ENCODE results near the gene ACADS.

Gene ACADS

GRCh38 chr12:120710031-120710804, 15.4 kb upstream of the ACADS start, which contains the start of gene UNC119B:
Gene UNC119B, plus strand, starts transcription at chr12:120710458. Its CDS starts 17 bp downstream, at chr12:120710475.
- peak; percentile 85 for ATAC-seq

GRCh38 chr12:120710805-120711296, 14.8 kb upstream of the ACADS start:
- ATAC-seq: peak; percentile 27
- TF ChIP-seq GLIS3 (CRISPR knock-in tag; IDR thresholded peaks at IDR 0.05) (no peak), ZC3H10 (CRISPR knock-in tag; IDR thresholded peaks at IDR 0.05) (no peak), TSHZ2 (CRISPR knock-in tag; IDR thresholded peaks at IDR 0.05) (no peak), ZNF70 (CRISPR knock-in tag; IDR thresholded peaks at IDR 0.05) (no peak), ZNF8 (CRISPR knock-in tag; IDR thresholded peaks at IDR 0.05) (no peak), PPARA (CRISPR knock-in tag; IDR thresholded peaks at IDR 0.05; ENCODE audit: borderline replicate concordance) (no peak), ARNTL (CRISPR knock-in tag; IDR thresholded peaks at IDR 0.05; ENCODE audit: borderline replicate concordance, low read depth) (no peak), TOX (CRISPR knock-in tag; IDR thresholded peaks at IDR 0.05; ENCODE audit: borderline replicate concordance) (no peak), POU6F1 (CRISPR knock-in tag; IDR thresholded peaks at IDR 0.05; ENCODE audit: borderline replicate concordance, low read depth) (no peak), ZNF565 (CRISPR knock-in tag; conservative IDR thresholded peaks at IDR 0.05; ENCODE audit: low read depth) (no peak), CSDC2 (CRISPR knock-in tag; IDR thresholded peaks at IDR 0.05) (no peak), PATZ1 (CRISPR knock-in tag; IDR thresholded peaks at IDR 0.05; ENCODE audit: borderline replicate concordance) (no peak), CREB5 (CRISPR knock-in tag; IDR thresholded peaks at IDR 0.05; ENCODE audit: low read depth) (no peak), RARB (CRISPR knock-in tag; IDR thresholded peaks at IDR 0.05) (no peak), BACH2 (CRISPR knock-in tag; IDR thresholded peaks at IDR 0.05; ENCODE audit: borderline replicate concordance) (no peak), ESRRG (CRISPR knock-in tag; IDR thresholded peaks at IDR 0.05) (no peak), ZFP30 (CRISPR knock-in tag; IDR thresholded peaks at IDR 0.05) (no peak)

More at GRCh38 chr12:120710031-120710804, 15.4 kb upstream of the ACADS start, which contains the start of gene UNC119B:
- no peak for TF ChIP-seq PPARA (CRISPR knock-in tag; IDR thresholded peaks at IDR 0.05; ENCODE audit: borderline replicate concordance)

GRCh38 chr12:120711411-120711810, 14.2 kb upstream of the ACADS start:
- TF ChIP-seq ISL1 (CRISPR knock-in tag; IDR thresholded peaks at IDR 0.05) (no peak), ZNF8 (CRISPR knock-in tag; IDR thresholded peaks at IDR 0.05) (no peak), PATZ1 (CRISPR knock-in tag; IDR thresholded peaks at IDR 0.05; ENCODE audit: borderline replicate concordance) (no peak), ZFP30 (CRISPR knock-in tag; IDR thresholded peaks at IDR 0.05) (no peak), ZC3H10 (CRISPR knock-in tag; IDR thresholded peaks at IDR 0.05) (no peak), ZFP3 (CRISPR knock-in tag; IDR thresholded peaks at IDR 0.05) (no peak)
- ATAC-seq: peak; percentile 15

Measured in SK-N-SH treated with all-trans-retinoic acid at 6 μM for 48 hours (cell line).